Fibroblast of lung (primary cell): Measurements from ENCODE around the gene SETDB2. TPM values are rescaled to one million over a fixed set of nuclear protein-coding genes. Genes with fewer than 3 reads are reported as not detected.

Experiments used
- DNase-seq, 2 donors: peaks; one replicate each; pipeline versions ENCODE4 v3.0.0 to v3.0.0-alpha.2; 2010; ENCODE audit warnings: low read depth in 2 of 2
- H2AFZ ChIP-seq: 2 replicates; pipeline ENCODE4 v1.5.1; 2012; ENCODE audit warnings: low read length, control low read depth, inconsistent platforms
- H3K27ac ChIP-seq: 2 replicates; pipeline ENCODE4 v1.5.1; 2011; ENCODE audit warnings: low read length, control low read depth; ENCODE audit not compliant: insufficient read depth
- H3K27me3 ChIP-seq: 2 replicates; pipeline ENCODE4 v1.5.1; 2011; ENCODE audit warnings: mild to moderate bottlenecking, low read length; ENCODE audit not compliant: control insufficient read depth, insufficient read depth
- H3K36me3 ChIP-seq: 2 replicates; pipeline ENCODE4 v1.5.1; 2011; ENCODE audit warnings: low read length; ENCODE audit not compliant: control insufficient read depth, insufficient read depth
- H3K4me1 ChIP-seq: 2 replicates; pipeline ENCODE4 v1.5.1; 2011; ENCODE audit warnings: low read length; ENCODE audit not compliant: control insufficient read depth, insufficient read depth; ENCODE audit errors: extremely low read depth
- H3K4me2 ChIP-seq: 2 replicates; pipeline ENCODE4 v1.5.1; 2011; ENCODE audit warnings: low read length, control low read depth; ENCODE audit not compliant: insufficient read depth; ENCODE audit errors: extremely low read depth
- H3K4me3 ChIP-seq, 4 experiments: fragments of 200-600 bp in 1 of 4; sonication (generic) in 1 of 4; replicated peaks in 1 of 4; 2 replicates each; pipeline ENCODE4 v1.5.1; 2011 to 2016; ENCODE audit warnings: low read length in 4 of 4, low read depth in 3 of 4, mild to moderate bottlenecking in 3 of 4, control low read depth in 2 of 4, inconsistent platforms in 1 of 4, mixed read lengths in 1 of 4; ENCODE audit not compliant: insufficient read depth in 1 of 4; ENCODE audit errors: control extremely low read depth in 1 of 4
- H3K79me2 ChIP-seq: 2 replicates; pipeline ENCODE4 v1.5.1; 2012; ENCODE audit warnings: mild to moderate bottlenecking, low read length, inconsistent platforms; ENCODE audit not compliant: control insufficient read depth, insufficient read depth
- H3K9ac ChIP-seq: 2 replicates; pipeline ENCODE4 v1.5.1; 2011; ENCODE audit warnings: mild to moderate bottlenecking, low read length, control low read depth; ENCODE audit not compliant: insufficient read depth
- H3K9me3 ChIP-seq: 2 replicates; pipeline ENCODE4 v1.5.1; 2012; ENCODE audit warnings: low read depth, low read length; ENCODE audit not compliant: control insufficient read depth, insufficient read depth
- H4K20me1 ChIP-seq: 2 replicates; pipeline ENCODE4 v1.5.1; 2011; ENCODE audit warnings: low read length; ENCODE audit not compliant: control insufficient read depth, insufficient read depth; ENCODE audit errors: extremely low read depth
- CTCF ChIP-seq, 2 donors: IDR thresholded peaks in 1 of 2; conservative IDR thresholded peaks in 1 of 2; 1 replicate in 1 of 2; 2 replicates in 1 of 2; pipeline ENCODE4 v1.5.1; 2011 to 2012; ENCODE audit warnings: low read length in 2 of 2, control low read depth in 1 of 2, inconsistent platforms in 1 of 2, low read depth in 1 of 2, mild to moderate bottlenecking in 1 of 2
- EZH2 ChIP-seq: IDR thresholded peaks from 2 replicates; pipeline ENCODE4 v1.5.1; 2012; ENCODE audit warnings: low read length, control low read depth, mild to moderate bottlenecking; ENCODE audit errors: missing control alignments
- polyA plus RNA-seq, 2 donors: library from polyadenylated mRNA; depleted of rRNA in 1 of 2; stranded (reverse) in 1 of 2; unstranded in 1 of 2; fragments of >200 nt; gene quantifications; 2 replicates each; pipeline ENCODE4 v1.2.1, GENCODE V29; 2011 to 2012; ENCODE audit warnings: missing spikeins in 1 of 2
- total RNA-seq: library from RNA; depleted of rRNA; stranded (reverse); fragments of >200 nt; gene quantifications from 2 replicates; pipeline ENCODE4 v1.2.1, GENCODE V29; 2014

The SETDB2 gene
- total and polyA plus RNA-seq, 2 donors (not counting 1 experiment from before 2014, with no cell fraction given) = 10.4 to 13.7 TPM

- Histone ChIP-seq H3K27me3 (no peaks in the 10 kb centered on the region), H4K20me1 (no peaks in the 10 kb centered on the region), H3K36me3 (no peaks in the 10 kb centered on the region), H2AFZ (no peak overlapping the region), H3K79me2 (no peaks in the 10 kb centered on the region), H3K4me1 (no peaks in the 10 kb centered on the region), H3K4me3 (no peak overlapping the region), H3K9ac (no peak overlapping the region), H3K9me3 (no peaks in the 10 kb centered on the region), H3K27ac (no peak overlapping the region), H3K4me2 (no peak overlapping the region)
- TF ChIP-seq EZH2 (no peak), CTCF (conservative IDR thresholded peaks at IDR 0.05 in 1 of 2, IDR thresholded peaks at IDR 0.05 in 1 of 2; ENCODE audit: low read depth in 1 of 2, low read length in 2 of 2) (no peak)
- no peak for DNase-seq
Observed at GRCh38 chr13:49399801-49400472, 44.1 kb upstream of the SETDB2 start.

- no peaks in the 10 kb centered on the region for H4K20me1 ChIP-seq
- no peaks in the 10 kb centered on the region for H3K27me3 ChIP-seq
- H3K36me3 ChIP-seq = no peaks in the 10 kb centered on the region
- H2AFZ ChIP-seq = peak overlapping the region; percentile 87
- H3K79me2 ChIP-seq = no peaks in the 10 kb centered on the region
- TF ChIP-seq CTCF (conservative IDR thresholded peaks at IDR 0.05 in 1 of 2, IDR thresholded peaks at IDR 0.05 in 1 of 2; ENCODE audit: low read depth in 1 of 2, low read length in 2 of 2) (no peak), EZH2 (no peak)
- no peaks in the 10 kb centered on the region for H3K9me3 ChIP-seq
- H3K27ac ChIP-seq = peak overlapping the region; percentile 49
- peak; percentile 45 to 73 for DNase-seq
- H3K4me3 ChIP-seq = peak overlapping the region; percentile 7 to 35 (median 18)
- no peaks in the 10 kb centered on the region for H3K4me1 ChIP-seq
- no peak overlapping the region for H3K9ac ChIP-seq
- peak overlapping the region; percentile 66 for H3K4me2 ChIP-seq
Observed at GRCh38 chr13:49400755-49401659, 43.1 kb upstream of the SETDB2 start.

- H3K4me3 ChIP-seq = no peak overlapping the region
- no peaks in the 10 kb centered on the region for H3K27me3 ChIP-seq
- H3K79me2 ChIP-seq = no peaks in the 10 kb centered on the region
- no peak for TF ChIP-seq CTCF (conservative IDR thresholded peaks at IDR 0.05 in 1 of 2, IDR thresholded peaks at IDR 0.05 in 1 of 2; ENCODE audit: low read depth in 1 of 2, low read length in 2 of 2)
- no peak for TF ChIP-seq EZH2
- no peak overlapping the region for H3K4me2 ChIP-seq
- no peaks in the 10 kb centered on the region for H3K36me3 ChIP-seq
- no peak for DNase-seq
- H4K20me1 ChIP-seq = no peaks in the 10 kb centered on the region
- H2AFZ ChIP-seq = no peak overlapping the region
- H3K4me1 ChIP-seq = no peaks in the 10 kb centered on the region
- H3K27ac ChIP-seq = no peak overlapping the region
- no peak overlapping the region for H3K9ac ChIP-seq
- H3K9me3 ChIP-seq = no peaks in the 10 kb centered on the region
Observed at GRCh38 chr13:49403996-49404702, 39.9 kb upstream of the SETDB2 start.
